Stimulated activated CD8-positive, alpha-beta memory T cell treated with anti-CD3 and anti-CD28 coated beads, Interleukin-12 subunit alpha, Interleukin-12 subunit beta, amount 100 ng/mL, for 4 hours (primary cell): Measurements from ENCODE around the gene ARHGAP6.
A peak's percentile ranks its signal among the peaks of the same experiment; 100 is the strongest.
"Not testable (repeated sequence)": the region's sequence is repeated elsewhere in the genome, so short reads cannot be mapped to it uniquely, and the experiment has no call there.

ENCODE experiments used
- DNase-seq: peaks from one replicate; pipeline ENCODE4 v3.0.0-alpha.2; 2020; ENCODE audit warnings: low read depth

ARHGAP6 gene

DNA sequence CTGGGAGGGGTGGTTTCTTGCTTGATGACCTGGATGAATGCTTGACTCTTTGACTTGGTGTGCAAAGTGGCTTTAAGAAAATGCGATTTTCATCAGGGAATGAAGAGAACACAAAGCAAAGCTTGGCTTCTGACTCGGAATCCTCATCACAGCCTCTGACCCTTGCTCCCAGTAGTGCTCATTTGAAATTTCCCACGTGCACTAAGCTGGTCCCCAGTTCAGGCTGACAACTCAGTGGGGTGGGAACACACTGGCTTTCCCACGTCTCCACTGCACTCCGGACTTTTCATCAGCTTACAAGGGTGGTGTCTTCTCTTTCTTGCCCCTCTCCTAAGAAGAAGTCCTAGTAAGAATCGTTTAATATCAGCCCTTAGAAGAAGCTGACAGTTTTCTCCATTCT lies 501.3 kb downstream of the ARHGAP6 start:
- no peak for DNase-seq

DNA sequence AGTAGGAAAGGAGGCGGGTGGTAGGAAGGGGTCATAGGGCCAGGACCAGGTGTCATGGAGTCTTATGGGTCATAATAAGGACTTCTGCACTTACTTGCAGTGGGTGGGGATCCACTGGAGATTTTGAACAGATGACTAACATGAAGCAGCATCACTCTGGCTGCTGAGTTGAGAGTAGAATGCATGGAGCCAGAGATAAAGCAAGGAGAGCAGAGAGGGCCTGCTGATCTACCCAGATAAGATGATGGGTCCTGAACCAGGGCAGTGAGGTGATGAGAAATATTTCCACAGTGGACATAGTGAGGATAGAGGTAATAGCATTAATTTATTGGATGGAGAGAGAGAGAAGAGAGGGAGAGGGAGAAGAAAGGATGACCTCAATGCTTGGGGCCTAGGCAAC lies 506.6 kb downstream of the ARHGAP6 start:
- no peak for DNase-seq

DNA sequence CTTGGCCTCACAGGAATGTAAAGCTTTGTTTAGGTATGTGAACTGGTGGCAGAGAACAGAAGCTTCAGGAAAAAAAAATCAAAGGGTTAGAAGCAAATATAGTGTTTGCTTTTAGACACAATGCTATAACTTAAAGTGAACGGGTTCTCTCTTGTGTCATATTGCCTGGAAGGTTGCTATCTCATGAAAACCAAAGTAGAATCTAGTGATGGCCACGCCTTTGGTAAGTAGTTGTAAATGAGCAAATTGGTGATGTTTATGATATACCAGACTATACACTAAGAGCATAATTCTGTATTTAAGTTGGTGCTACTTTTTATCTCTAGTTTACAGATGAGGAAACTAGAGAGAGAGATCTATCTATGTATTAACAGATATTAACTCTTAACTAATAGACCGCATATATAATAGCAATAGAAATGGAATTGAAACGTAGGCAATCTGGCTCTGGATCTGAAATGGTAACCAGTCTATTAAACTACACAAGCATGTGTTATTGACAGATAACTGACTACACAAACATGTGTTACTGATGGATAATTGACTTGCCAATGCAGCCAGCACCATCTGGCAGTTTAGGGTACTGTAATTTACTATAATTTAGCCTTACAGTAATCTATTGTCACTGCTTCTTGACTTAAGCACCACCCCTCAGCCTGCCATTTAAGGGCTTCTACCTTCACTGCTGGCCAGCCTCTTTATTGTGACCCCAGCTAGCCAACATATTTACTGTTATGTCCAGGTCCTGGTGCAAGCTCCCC lies 513.7 kb downstream of the ARHGAP6 start:
- no peak for DNase-seq

DNA sequence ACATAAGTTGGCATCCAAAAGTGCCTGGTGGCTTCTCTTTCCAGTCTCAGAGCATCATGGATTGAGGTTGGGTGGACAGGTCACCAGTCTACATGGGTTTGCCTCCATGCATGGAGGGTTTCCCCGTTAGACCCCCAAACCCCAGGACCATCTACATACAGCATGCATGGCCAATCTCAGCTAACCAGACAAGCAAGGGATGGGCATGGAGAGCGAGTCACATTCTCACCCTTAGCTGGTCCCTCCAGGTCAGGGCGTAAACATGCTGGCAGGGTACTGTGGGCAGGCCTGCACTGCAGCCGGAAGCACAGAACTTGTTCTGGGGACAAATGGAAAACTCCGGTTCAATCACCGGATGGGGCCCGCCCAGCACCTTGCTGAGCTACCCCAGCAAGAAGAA lies 517.3 kb downstream of the ARHGAP6 start:
- no peak for DNase-seq

DNA sequence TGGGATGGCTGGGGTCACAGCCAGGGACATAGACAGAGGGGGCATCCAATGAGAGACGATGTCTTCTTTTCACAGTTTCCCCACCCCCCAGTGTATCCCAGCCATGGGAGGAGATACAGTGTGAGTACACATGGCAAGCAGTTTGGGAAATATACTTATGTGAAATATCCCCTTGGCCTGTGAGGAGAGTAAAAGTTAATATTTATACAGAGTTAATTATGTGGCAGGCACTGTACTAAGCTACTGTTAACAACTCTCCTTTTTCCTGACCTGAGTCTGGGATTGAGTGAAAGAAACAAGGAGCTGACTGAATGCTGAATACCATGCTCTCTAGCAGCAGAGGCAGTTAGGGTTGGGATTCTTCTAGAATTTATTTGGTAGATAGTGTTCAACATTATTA lies 519.3 kb downstream of the ARHGAP6 start:
- no peak for DNase-seq

DNA sequence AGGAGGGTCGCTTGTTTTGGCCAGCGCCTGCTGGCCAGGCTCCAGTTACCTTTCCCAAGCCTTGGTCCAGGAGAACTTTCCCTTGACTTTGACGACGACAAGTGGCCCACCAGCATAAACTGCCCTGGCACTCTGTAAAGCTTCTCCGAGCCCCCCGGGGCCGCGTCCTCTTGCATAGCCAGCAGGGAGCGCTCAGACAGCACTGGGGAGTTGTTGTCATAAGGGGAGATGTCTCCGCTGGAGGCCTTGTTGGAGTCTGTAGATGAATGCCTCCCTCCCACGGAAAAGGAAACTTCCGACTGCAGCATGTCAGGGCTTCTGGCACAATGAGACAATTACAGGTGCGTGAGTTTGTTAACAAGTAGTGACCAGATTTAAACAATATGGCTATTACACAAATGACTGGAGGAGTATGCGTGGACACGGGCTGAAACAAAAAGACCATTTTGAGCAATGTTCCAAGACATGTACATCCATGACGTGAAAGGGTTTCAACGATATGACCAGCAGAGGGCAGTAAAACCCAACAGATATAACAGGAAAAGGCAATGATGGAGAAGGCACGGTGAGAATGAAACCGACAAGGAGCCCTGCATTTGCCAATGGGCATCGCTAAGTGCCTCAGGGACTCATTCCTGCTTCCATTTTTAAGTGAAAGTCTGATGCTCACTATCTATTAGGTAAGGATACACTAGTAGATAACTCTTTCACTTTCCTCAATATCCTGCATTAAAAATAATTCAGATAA lies 521.6 kb downstream of the ARHGAP6 start:
- no peak for DNase-seq

DNA sequence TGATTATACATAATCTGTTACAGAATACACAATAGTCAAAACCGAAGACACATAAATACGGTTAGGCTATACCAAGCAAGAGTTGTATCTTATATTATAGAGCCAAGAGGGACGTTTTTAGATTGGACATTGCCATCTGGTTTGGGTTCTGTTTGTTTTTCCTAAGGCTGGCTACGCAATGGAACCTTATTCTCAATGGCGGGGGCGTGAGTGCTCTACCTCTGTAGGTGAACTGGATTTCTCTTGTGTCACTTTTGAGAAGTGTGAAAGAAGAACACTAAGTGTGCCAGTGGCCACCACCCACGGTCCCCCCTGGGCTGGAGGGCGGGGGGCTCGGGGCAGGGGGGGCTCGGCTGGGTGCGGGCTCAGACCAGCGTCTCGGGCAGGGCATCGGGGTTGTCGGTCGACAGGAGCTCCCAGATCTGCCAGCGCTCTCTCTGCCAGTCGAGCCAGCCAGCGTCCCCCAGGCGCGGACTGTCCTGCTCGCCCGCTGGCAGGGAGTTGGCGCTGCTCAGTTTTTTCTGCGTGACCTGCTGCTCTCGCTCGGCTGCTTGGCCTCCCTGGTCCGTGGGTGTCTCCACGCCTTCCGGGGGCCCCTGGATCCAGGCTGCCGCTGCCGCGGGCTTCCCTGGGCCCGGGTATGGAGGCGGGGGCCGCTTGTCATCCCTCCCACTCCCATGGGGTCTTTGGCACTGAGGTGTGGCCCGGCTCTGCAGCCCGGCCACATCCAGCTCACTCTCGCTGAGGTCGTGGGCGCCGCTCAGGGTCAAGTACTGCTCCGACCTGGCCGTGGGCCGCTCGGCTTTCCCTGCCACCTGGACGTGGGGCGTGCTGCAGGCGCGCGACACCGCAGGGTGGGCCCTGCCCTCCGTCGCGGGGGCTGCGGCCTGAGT lies 527.0 kb downstream of the ARHGAP6 start:
- DNase-seq = no peak

DNA sequence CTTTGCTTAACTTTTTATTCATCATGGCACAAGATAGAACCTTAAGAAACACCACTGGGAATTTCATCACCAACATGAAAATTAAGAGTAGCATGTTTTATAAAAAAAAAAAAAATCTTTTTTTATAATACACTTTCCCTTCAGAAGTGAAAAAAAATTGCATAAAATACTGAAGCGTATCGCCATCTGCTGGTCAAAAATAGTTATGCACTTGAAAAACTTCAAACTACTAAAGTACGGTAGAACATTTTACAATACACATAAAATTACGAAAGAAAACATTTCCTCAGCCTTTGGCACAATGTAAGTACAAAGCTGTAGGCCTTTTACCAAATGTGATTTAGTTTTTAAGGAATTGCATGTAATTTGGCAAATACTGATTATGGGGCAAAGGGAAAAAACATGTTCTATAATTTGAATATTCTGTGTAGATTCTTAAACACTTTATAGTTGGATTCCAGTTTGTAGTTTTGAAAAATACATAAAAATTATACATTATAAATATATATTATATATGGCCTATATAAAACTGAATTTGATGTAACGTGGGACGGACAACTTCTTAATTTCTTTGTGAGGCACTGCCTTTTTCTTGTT lies 528.1 kb downstream of the ARHGAP6 start:
- DNase-seq = no peak

DNA sequence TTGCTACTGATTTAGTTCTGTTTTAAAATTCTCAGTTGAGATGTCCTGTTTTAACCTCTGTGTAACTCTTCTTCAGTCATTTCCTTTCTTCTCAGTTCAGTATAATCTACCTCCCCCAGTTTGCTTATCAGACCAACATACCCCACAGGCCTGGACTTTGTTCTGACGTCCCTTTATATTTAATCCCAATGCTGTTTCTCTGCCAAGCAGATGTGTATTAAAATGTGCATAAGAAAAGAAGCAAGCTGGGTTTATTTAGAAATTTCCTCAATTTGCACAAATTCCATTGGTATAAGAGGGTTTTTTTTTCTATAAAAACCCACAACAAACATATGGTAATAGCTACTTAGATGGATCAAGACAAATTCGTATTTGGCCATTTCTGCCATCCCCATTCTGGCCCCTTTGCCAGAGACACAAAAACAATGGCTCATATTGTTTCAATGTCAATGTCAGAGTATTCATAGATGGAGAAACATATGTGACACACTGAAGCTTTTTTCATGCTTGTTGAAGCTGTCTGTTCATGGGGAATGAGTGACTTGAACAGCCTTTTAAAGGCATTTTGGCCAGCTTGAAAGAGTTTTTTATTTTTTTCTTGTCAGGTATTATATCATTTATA lies 530.0 kb downstream of the ARHGAP6 start:
- DNase-seq = no peak

DNA sequence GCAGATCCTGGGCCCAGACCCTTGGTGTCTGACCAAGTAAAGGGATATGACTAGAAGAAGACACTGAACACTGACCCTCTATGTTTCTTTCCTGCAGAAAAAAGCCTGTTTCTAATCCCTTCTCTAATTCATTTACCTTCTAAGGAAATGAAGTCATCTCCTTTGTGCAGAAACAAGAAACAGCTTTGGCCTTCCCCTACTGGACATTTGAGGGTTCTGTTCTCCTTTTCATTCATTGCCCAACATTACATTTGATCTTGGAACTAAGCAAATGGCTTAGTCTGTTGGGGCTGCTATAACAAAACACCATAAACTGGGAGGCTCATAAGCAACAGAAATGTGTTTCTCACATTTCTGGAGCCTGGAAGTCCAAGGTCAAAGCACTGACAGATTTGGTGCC lies 534.6 kb downstream of the ARHGAP6 start:
- DNase-seq = no peak

DNA sequence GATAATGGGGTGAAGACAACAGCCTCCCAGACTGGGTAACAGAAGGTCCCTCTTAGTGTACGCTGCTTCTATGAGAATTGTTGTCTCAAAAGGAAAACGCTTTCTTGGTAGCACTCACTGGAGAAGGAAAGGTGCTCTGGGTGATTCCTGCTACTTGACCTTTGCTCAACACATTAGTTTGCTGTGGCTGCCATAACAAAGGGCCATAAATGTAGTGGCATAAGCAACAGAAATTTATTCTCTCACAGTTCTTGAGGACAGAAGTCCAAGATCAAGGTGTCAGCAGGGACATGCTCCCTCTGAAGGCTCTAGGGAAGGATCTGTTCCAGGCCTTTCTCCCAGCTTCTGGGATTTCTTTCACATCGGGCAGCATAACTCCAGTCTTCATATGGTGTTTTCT lies 535.6 kb downstream of the ARHGAP6 start:
- no peak for DNase-seq

DNA sequence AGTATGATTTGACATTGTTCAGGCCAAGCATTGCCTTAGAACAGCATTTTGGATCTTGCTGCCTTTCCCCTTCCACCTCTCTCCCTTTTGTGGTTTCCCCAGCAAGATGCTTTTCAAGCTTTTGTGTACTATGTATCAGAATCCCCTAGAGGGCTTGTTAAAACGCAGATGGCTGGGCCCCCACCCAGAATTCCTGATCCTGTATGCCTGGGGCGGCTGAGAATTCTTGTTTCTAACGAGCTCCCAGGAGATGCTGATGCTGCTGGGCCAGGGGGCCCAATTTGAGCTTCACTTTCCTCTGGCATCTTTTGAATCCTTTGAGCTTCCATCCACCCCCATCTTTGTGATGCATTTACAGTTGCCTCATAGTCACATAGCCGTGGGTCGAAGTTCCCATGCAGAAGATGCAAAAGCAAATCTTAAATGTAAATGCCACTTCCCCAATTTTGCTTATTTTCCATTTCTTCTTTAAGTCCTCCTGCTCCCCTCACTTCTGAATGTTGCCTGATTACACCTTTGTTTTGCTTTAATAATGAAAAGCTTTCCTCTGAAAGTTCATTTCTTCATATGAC lies 536.1 kb downstream of the ARHGAP6 start:
- DNase-seq = no peak

DNA sequence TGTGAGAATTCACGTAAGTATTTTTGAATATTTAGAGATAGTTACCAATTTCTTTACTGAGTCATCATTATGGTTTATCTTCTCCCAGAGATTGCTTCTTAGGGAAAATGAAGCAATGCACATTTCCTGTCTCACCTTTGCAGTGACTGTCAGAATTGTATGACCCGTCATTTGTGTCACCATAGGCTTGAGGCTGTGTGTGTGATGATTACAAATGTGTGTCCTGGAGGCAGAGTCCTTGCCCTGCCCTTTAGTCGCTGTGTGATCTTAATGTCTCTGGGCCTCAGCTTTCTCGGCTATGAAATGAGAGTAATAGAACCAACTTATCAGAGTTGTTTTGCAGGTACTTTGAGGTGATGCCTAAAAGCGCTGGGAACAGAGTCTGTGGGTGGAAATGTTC lies 540.7 kb downstream of the ARHGAP6 start:
- no peak for DNase-seq

DNA sequence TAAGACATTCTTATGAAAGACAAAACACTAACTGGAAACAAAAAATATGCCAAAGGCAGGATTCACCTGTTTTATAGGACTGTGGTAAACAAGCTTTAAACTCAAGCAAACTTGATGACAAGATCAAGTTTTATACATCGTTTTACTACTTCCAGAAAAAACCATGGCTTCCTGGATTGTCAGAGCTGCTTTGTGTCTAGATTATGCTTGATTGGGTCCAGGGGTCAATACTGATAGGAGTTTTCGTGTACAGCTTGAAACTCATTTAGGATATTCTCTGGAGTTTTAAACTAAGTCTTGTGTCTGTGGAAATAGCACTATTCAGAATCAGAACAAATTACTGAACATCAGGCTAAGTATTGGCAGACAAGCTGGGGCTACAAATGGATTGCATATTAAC lies 541.6 kb downstream of the ARHGAP6 start:
- DNase-seq = no peak

DNA sequence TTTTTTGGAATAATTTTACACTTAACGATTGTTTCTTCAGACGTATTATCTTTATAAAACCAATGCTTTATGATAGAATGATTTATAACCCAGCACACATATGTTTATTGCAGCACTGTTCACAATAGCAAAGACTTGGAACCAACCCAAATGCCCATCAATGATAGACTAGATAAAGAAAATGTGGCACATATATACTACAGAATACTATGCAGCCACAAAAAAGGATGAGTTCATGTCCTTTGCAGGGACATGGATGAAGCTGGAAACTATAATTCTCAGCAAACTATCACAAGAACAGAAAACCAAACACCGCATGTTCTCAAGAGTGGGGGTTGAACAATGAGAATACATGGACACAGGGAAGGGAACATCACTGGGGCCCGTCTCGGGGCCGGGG lies 542.6 kb downstream of the ARHGAP6 start:
- not testable (repeated sequence) for DNase-seq

DNA sequence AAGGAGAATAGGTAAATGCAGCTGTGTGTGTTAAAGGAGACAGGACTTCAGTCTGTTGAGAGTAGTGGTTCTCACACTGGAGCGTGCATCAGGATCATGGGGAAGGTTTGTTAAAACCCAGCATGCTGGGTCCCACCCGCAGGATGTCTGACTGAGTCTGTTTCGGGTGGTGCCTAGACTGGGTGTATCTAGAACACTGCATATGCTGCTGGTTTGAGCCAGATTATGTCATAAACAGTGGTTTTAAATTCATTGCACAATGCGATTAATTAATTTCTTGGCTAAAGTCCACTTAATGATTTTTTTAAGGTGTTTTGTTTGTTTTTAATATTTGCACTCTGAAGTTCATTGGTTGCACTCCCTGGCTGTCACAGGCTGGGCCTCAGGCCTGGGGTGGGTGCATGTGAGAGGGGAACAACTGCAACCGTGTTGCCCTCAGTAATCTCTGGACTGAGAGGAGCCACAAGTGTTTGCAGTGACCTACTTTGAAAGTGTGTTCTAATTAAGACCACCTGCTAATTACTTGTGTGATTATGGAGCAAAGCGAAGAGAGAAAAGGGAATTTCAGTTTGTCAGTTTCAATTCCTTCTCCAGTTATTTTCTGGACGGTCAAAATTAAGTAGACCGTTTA lies 546.3 kb downstream of the ARHGAP6 start:
- DNase-seq = no peak

DNA sequence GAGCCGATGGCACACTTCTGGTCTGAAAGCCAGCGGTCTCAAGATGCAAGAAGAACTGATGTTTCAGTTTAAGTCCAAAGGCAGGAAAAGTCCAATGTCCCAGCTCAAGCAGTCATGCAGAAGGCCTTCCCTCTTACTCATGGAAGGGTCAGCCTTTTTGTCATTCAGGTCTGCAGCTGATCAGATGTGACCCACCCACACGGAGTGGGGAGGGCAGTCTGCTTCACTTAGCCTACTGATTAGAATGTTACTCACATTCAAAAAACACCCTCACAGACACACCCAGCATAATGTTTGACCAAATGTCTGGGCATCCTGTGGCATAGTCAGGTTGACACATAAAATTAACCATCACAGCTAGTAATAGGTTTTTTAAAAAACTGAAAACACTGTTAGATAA lies 548.0 kb downstream of the ARHGAP6 start:
- DNase-seq = no peak

DNA sequence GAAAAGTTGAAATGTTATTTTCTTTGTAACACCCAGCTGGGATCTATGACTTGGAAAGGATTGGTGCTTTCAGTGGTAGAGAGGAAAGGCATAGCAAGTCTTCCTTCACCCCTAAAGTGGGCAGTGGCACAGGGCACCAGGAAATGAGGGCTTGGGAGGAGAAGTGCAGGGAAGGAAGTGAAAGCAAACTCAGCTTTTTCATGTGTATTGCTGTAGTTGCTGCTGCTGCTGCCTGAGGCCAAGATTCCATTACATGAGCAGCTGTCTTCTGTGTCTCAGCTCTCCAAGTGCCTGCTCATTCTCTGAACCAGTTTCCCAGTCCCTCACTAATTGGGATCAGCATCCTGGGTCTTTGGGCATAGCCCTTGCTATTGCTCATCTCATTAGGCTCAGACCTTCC lies 552.0 kb downstream of the ARHGAP6 start:
- DNase-seq = no peak

DNA sequence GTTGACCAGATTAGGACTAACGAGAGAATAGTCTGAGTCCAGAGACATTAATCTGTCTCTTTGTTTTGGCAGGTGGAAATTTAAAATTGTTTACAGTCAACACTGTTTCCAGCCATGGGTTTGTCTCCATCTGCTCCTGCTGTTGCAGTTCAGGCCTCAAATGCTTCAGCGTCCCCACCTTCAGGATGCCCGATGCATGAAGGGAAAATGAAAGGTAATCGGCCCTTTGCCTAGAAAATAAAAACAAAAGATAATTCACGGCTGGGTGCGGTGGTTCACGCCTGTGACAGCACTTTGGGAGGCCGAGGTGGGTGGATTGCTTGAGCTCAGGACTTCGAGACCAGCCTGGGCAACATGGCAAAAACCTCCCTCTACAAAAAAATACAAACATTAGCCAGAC lies 553.8 kb downstream of the ARHGAP6 start:
- no peak for DNase-seq

DNA sequence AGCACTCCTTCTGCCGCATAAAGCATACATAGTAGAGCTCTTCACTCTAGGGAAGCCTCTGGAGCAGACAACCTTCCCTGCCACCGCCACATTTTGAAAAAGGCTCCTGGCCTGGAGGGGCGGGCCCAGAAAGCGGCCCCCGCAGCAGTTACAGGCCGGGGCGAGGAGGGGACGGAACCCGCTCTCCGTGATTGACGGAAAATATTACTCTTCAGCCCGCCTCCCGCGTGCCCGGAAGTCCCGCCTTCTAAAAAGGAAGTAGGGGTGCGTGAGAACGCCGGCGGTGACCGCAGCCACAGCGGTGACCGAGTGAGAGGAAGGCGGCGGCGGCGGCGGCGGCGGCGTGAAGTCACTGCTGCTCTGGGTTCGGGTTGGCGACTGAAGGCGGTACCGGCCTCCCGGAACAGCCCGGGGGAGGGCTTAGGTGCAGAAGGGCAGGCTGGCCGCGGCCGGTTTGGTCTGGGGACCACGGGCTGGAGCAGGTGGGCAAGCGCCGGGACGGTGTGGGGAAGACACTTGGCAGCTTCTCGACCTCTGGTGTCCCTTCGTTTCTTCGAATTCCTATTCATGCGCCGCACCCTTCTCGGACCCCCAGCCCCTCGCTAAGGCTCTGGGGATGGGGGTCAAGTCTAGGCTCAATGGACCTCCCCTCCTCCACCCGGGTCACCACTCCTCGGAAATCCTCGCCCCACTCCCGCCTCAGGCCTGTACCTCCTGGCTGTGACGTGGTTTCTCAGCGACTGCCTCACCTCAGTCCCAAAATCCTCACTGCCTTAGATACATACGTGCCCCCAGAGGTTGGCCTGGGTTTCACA lies 554.5 kb downstream of the ARHGAP6 start, which contains the start of gene HCCS:
HCCS (plus strand) TSS at position 296 of the 815 bp plus-strand sequence. CDS start 729 bp downstream, outside the sequence.
- DNase-seq = peak; percentile 74
